ENCODE data around the gene ANK2. TPM values are rescaled to one million over a fixed set of nuclear protein-coding genes. Genes with fewer than 3 reads are reported as not detected.
A peak's percentile ranks its signal among the peaks of the same experiment; 100 is the strongest.

Gene ANK2
- total and polyA plus RNA-seq, 2 of the 13 experiments (the other 11 are each of a cell fraction or from before 2014, with no cell fraction given): 2.7 to 15.1 TPM

DNA sequence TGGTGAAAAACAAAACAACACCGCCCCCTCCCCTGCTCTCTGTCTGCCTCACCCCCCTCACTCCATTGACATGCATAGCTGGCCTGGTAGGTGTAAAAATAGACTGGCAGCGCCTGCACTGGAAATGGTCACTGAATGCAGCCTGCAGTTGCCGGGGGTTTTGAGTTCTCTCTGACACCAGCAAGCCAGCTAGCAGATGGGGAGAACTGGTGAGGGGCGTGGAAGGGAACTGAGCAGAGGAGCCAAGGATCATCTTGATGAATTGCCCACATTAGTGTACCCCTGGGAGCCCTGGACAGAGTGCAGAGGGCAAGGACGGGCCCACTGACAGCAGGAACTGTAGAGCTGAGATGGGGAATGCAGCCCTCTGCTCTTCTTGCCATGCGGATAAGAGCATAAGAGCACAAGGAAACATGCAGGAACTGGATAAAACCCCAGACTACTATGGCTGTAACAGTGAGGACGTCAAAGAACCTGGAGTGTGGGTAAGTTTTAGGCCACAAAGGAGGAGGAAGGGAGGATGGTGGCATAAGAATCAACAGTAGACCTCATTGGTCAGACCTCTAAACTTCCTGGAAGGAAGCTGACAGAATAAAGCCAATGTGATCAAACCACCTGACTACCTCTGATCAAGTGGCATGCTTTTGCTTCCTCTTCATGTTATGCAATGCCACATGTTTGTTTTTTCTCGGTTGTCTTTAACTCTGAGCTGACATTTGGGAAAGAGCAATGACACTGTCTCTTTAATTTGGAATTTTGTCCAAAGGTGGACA, 96.3 kb downstream of the ANK2 start (continued):
- TF ChIP-seq, protein P1, sequence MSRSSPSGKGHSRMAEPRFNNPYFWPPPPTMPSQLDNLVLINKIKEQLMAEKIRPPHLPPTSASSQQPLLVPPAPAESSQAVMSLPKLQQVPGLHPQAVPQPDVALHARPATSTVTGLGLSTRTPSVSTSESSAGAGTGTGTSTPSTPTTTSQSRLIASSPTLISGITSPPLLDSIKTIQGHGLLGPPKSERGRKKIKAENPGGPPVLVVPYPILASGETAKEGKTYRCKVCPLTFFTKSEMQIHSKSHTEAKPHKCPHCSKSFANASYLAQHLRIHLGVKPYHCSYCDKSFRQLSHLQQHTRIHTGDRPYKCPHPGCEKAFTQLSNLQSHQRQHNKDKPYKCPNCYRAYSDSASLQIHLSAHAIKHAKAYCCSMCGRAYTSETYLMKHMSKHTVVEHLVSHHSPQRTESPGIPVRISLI (CRISPR knock-in tag; IDR thresholded peaks at IDR 0.05; ENCODE audit: borderline replicate concordance): peak; percentile 71; the same call in 1 of the 2 replicates
- TF ChIP-seq ZSCAN29 (CRISPR knock-in tag; conservative IDR thresholded peaks at IDR 0.05): 0 out of 2 replicates have a peak, but pooled peaks have one; percentile 78
- TF ChIP-seq RAD51 (IDR thresholded peaks at IDR 0.05; ENCODE audit: borderline replicate concordance): peak; percentile 75
- TF ChIP-seq ZSCAN21 (CRISPR knock-in tag; IDR thresholded peaks at IDR 0.05; ENCODE audit: borderline replicate concordance): no peak
- TF ChIP-seq, protein P2, sequence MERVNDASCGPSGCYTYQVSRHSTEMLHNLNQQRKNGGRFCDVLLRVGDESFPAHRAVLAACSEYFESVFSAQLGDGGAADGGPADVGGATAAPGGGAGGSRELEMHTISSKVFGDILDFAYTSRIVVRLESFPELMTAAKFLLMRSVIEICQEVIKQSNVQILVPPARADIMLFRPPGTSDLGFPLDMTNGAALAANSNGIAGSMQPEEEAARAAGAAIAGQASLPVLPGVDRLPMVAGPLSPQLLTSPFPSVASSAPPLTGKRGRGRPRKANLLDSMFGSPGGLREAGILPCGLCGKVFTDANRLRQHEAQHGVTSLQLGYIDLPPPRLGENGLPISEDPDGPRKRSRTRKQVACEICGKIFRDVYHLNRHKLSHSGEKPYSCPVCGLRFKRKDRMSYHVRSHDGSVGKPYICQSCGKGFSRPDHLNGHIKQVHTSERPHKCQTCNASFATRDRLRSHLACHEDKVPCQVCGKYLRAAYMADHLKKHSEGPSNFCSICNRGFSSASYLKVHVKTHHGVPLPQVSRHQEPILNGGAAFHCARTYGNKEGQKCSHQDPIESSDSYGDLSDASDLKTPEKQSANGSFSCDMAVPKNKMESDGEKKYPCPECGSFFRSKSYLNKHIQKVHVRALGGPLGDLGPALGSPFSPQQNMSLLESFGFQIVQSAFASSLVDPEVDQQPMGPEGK (CRISPR knock-in tag; IDR thresholded peaks at IDR 0.05): 0 out of 2 replicates have a peak, but pooled peaks have one; percentile 20
- TF ChIP-seq ETV6 (CRISPR knock-in tag; conservative IDR thresholded peaks at IDR 0.05): peak; percentile 84
- TF ChIP-seq ISL2 (CRISPR knock-in tag; IDR thresholded peaks at IDR 0.05): no peak; the same call in 1 of the 2 replicates
- TF ChIP-seq FOXO1 (CRISPR knock-in tag; IDR thresholded peaks at IDR 0.05): no peak
- TF ChIP-seq, protein P3, sequence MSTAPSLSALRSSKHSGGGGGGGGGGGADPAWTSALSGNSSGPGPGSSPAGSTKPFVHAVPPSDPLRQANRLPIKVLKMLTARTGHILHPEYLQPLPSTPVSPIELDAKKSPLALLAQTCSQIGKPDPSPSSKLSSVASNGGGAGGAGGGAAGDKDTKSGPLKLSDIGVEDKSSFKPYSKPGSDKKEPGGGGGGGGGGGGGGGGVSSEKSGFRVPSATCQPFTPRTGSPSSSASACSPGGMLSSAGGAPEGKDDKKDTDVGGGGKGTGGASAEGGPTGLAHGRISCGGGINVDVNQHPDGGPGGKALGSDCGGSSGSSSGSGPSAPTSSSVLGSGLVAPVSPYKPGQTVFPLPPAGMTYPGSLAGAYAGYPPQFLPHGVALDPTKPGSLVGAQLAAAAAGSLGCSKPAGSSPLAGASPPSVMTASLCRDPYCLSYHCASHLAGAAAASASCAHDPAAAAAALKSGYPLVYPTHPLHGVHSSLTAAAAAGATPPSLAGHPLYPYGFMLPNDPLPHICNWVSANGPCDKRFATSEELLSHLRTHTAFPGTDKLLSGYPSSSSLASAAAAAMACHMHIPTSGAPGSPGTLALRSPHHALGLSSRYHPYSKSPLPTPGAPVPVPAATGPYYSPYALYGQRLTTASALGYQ (CRISPR knock-in tag; IDR thresholded peaks at IDR 0.05): no peak
- TF ChIP-seq, protein P4, sequence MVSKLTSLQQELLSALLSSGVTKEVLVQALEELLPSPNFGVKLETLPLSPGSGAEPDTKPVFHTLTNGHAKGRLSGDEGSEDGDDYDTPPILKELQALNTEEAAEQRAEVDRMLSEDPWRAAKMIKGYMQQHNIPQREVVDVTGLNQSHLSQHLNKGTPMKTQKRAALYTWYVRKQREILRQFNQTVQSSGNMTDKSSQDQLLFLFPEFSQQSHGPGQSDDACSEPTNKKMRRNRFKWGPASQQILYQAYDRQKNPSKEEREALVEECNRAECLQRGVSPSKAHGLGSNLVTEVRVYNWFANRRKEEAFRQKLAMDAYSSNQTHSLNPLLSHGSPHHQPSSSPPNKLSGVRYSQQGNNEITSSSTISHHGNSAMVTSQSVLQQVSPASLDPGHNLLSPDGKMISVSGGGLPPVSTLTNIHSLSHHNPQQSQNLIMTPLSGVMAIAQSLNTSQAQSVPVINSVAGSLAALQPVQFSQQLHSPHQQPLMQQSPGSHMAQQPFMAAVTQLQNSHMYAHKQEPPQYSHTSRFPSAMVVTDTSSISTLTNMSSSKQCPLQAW (CRISPR knock-in tag; IDR thresholded peaks at IDR 0.05): peak; percentile 46
- TF ChIP-seq, protein P5, sequence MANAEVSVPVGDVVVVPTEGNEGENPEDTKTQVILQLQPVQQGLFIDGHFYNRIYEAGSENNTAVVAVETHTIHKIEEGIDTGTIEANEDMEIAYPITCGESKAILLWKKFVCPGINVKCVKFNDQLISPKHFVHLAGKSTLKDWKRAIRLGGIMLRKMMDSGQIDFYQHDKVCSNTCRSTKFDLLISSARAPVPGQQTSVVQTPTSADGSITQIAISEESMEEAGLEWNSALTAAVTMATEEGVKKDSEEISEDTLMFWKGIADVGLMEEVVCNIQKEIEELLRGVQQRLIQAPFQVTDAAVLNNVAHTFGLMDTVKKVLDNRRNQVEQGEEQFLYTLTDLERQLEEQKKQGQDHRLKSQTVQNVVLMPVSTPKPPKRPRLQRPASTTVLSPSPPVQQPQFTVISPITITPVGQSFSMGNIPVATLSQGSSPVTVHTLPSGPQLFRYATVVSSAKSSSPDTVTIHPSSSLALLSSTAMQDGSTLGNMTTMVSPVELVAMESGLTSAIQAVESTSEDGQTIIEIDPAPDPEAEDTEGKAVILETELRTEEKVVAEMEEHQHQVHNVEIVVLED (CRISPR knock-in tag; IDR thresholded peaks at IDR 0.05; ENCODE audit: borderline replicate concordance): no peak
- TF ChIP-seq ZNF3 (CRISPR knock-in tag; IDR thresholded peaks at IDR 0.05): no peak
- 0 out of 2 replicates have a peak, but pooled peaks have one; percentile 13 for TF ChIP-seq ZNF441 (CRISPR knock-in tag; IDR thresholded peaks at IDR 0.05; ENCODE audit: borderline replicate concordance)
- no peak for TF ChIP-seq CBX5 (CRISPR knock-in tag; IDR thresholded peaks at IDR 0.05; ENCODE audit: borderline replicate concordance)
- no peak for TF ChIP-seq ZNF557 (CRISPR knock-in tag; IDR thresholded peaks at IDR 0.05)
- TF ChIP-seq, protein P6, sequence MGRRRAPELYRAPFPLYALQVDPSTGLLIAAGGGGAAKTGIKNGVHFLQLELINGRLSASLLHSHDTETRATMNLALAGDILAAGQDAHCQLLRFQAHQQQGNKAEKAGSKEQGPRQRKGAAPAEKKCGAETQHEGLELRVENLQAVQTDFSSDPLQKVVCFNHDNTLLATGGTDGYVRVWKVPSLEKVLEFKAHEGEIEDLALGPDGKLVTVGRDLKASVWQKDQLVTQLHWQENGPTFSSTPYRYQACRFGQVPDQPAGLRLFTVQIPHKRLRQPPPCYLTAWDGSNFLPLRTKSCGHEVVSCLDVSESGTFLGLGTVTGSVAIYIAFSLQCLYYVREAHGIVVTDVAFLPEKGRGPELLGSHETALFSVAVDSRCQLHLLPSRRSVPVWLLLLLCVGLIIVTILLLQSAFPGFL (CRISPR knock-in tag; IDR thresholded peaks at IDR 0.05): no peak
- TF ChIP-seq BCL6 (CRISPR knock-in tag; IDR thresholded peaks at IDR 0.05): peak; percentile 86
- no peak for TF ChIP-seq ZNF790 (CRISPR knock-in tag; IDR thresholded peaks at IDR 0.05; ENCODE audit: borderline replicate concordance)
